GM12873 (cell line): ENCODE results near the gene ZNF709.

Experiments
- CTCF ChIP-seq: IDR thresholded peaks from 2 replicates; pipeline ENCODE4 v1.5.1; 2012; ENCODE audit warnings: low read depth, mild to moderate bottlenecking, moderate library complexity, low read length, control low read depth; ENCODE audit not compliant: insufficient read depth; ENCODE audit errors: missing control alignments

The ZNF709 gene

GRCh38 chr19:12484371-12485051, at the start of gene ZNF709:
TSS of gene ZNF709 (minus strand) at chr19:12484816. CDS start at chr19:12484657, 159 bp downstream.
- TF ChIP-seq CTCF = no peak

- no peak for TF ChIP-seq CTCF
Observed at GRCh38 chr19:12527034-12527836, 42.6 kb upstream of the ZNF709 start.

DNA sequence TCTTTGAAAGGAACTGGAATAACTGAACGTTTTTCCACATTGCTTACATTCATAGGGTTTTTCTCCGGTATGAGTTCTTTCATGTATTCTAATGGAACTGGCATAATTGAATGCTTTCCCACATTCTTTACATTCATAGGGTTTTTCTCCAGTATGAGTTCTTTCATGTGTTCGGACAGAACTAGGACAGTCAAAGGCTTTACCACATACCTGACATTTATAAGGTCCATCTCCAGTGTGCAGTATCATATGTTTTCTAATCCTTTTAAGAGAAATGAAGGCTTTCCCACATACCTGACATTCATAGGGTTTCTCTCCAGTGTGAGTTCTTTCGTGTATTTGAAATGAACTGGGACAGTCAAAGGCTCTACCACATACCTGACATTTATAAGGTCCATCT, 41.9 kb upstream of the ZNF709 start:
- no peak for TF ChIP-seq CTCF

DNA sequence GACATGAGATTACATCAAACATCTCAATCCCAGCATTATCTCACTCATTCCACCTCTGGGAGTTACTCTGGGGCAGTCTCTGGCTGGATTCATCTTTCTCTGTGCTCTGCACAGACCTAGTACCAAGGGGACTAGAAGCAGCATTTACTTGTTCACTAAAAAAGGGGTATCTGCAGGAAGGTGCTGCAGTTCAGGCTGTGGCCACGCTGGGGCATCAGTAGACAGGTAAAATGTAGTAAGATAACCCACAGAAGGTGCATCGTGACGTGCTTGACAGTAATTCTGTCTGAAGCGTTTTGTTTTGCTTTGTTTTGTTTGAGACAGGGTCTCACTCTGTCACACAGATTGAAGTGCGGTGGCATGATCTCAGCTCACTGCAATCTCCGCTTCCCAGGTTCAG, 37.4 kb upstream of the ZNF709 start:
- peak; percentile 21 for TF ChIP-seq CTCF

GRCh38 chr19:12513531-12514061, 29.0 kb upstream of the ZNF709 start:
- TF ChIP-seq CTCF = no peak

GRCh38 chr19:12497032-12497431, 12.4 kb upstream of the ZNF709 start:
- no peak for TF ChIP-seq CTCF

GRCh38 chr19:12496480-12496879, 11.9 kb upstream of the ZNF709 start:
- TF ChIP-seq CTCF = no peak
